ENCODE results near the gene PAFAH2. TPM values are rescaled to one million over a fixed set of nuclear protein-coding genes. Genes with fewer than 3 reads are reported as not detected.

The PAFAH2 gene
- total RNA-seq, 4 donors from 2014 or later = 15.7 to 57.8 (median 48.4) TPM

DNA sequence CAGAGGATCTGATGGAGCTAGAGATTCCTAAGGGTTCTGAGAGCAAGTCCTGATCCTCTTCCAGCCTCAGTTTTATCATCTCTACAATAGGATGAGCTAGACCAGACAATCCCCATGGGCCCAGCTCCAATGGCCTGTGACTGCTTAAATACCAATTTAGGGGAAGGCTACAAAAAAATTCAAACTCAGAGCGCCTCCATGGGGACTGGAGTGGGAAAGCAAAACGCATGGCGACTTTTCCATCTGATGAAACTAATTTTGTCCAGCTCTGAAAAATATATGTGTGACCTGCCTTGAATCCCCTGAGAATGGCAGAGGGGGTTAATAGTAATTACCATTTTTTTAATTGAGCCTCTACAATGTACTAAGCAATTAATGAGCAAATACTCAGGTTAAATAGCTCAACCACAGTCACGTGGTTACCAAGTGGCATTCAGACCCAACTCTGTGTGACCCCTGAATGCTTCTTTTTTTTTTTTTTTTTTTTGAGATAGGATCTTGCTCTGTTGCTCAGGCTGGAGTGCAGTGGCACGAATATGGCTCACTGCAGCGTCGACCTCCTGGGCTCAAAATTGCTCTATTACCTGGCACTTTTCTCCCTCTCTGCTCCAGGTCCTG is 32.1 kb upstream of the PAFAH2 start:
- no peak for DNase-seq
- H3K27me3 ChIP-seq = no peaks in the 10 kb centered on the region
- no peak overlapping the region for H3K27ac ChIP-seq
- H3K36me3 ChIP-seq = no peaks in the 10 kb centered on the region
- TF ChIP-seq, protein P1, sequence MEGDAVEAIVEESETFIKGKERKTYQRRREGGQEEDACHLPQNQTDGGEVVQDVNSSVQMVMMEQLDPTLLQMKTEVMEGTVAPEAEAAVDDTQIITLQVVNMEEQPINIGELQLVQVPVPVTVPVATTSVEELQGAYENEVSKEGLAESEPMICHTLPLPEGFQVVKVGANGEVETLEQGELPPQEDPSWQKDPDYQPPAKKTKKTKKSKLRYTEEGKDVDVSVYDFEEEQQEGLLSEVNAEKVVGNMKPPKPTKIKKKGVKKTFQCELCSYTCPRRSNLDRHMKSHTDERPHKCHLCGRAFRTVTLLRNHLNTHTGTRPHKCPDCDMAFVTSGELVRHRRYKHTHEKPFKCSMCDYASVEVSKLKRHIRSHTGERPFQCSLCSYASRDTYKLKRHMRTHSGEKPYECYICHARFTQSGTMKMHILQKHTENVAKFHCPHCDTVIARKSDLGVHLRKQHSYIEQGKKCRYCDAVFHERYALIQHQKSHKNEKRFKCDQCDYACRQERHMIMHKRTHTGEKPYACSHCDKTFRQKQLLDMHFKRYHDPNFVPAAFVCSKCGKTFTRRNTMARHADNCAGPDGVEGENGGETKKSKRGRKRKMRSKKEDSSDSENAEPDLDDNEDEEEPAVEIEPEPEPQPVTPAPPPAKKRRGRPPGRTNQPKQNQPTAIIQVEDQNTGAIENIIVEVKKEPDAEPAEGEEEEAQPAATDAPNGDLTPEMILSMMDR (IDR thresholded peaks at IDR 0.05) = no peak
- no peak for TF ChIP-seq POLR2A (IDR thresholded peaks at IDR 0.05)
- no peaks in the 10 kb centered on the region for H3K9me3 ChIP-seq
- no peak overlapping the region for H3K4me3 ChIP-seq
- H3K4me1 ChIP-seq = peaks cover 0 to 5% (median 2%) of the 10 kb centered on the region in 4 donors

DNA sequence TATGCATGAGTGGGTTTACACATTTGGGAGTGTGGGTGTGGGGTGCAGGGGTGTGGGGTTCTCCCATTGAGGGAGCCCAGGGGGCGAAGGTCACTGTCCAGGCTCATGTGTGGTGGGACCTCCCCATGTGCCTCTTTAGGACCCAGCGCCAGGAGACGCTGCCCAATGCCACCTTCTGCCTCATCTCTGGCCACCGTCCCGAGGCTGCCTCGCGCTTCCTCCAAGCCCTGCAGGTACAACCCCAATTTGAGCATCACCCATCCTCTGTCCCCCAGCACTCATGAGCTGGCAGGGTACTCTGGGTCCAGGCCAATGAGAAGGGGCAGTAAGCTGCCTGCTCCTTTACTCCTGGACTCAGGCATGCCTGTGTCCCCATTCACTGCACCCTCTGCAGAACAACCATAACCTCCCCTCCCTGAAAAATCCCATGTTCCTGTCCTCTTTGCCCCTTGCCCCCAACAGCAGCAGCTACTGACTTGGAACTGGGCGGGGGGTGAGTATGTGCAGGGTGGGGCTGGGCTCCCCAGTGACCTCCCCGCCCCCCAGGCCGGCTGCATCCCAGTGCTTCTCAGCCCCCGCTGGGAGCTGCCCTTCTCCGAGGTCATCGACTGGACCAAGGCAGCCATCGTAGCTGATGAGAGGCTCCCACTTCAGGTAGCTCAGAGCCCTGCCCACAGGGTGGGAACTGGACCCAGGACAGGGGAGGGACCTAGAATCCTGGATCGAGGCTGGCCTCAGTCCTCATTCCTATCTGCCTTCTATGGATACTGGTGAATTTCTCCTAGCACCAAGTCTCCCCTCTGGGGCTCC is 31.4 kb upstream of the PAFAH2 start:
- no peaks in the 10 kb centered on the region for H3K9me3 ChIP-seq
- no peak for DNase-seq
- H3K27me3 ChIP-seq = no peaks in the 10 kb centered on the region
- no peaks in the 10 kb centered on the region for H3K4me1 ChIP-seq
- no peak overlapping the region for H3K4me3 ChIP-seq
- no peaks in the 10 kb centered on the region for H3K36me3 ChIP-seq
- H3K27ac ChIP-seq = no peak overlapping the region
- no peak for TF ChIP-seq POLR2A (IDR thresholded peaks at IDR 0.05)
- TF ChIP-seq, protein P1 (IDR thresholded peaks at IDR 0.05) = no peak

DNA sequence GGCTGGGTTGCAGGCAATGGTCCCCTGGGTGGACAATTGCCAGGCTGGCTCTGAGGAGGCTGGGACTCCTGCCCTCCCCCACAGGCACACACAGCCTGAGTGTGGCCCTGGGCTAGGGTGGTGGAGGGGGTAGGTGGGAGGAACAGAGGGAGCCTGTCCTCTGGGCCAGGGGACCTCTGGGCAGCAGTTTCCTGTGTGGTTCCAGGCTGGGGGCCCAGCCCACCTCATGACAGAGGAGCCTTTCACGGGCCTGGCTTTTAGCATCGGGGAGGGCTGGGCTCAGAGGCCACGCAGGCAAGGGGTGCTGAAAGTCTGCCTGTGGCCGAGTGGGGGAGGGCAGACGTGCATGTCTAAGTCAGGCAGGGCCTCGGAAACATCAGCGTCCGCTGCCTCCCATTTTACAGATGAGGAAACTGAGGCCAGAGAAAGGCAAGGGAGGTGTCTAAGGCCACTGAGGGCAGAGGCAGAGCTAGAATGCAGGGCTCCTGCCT is 30.7 kb upstream of the PAFAH2 start:
- Histone ChIP-seq H3K4me1 (no peaks in the 10 kb centered on the region), H3K27ac (no peak overlapping the region), H3K27me3 (no peaks in the 10 kb centered on the region), H3K36me3 (no peaks in the 10 kb centered on the region), H3K9me3 (no peaks in the 10 kb centered on the region), H3K4me3 (no peak overlapping the region)
- TF ChIP-seq, protein P1 (IDR thresholded peaks at IDR 0.05) = no peak
- TF ChIP-seq POLR2A (IDR thresholded peaks at IDR 0.05) = no peak
- no peak for DNase-seq

DNA sequence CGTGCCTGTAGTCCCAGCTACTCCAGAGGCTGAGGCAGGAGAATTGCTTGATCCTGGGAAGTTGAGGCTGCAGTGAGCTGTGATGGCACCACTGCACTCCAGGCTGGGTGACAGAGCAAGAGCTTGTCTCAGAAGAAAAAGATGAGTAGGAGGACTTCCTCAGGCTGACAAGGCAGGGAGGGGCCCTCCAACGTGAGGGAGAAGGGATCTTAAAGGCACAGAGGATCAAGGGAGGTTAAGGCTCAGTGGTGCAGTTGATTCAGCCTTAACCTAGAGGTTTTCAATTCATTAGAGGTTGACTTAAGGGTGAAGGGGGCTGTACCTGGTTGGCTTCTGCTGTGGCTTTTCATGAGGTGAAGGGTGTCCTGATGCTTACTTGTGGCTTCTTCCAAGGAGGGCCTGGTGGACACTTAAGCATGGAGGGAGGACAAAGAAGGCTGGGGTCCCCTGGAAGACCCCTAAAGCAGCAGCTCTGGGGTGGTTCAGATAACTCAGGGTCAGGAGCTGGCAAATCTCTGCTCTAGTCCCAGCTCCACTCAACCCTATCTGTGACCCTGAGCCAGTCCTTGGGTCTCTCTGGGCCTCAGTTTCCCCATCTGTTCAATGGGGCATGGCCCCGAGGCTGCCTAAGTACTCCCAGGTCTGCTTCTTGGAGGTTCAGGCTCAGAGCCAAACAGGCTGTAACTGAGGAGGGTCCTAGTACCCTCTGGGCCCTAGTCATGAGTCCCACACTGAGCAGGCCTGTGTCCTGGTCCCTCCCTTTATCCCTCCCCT is 30.0 kb upstream of the PAFAH2 start:
- Histone ChIP-seq H3K4me1 (no peaks in the 10 kb centered on the region), H3K27me3 (no peaks in the 10 kb centered on the region), H3K4me3 (no peak overlapping the region), H3K9me3 (no peaks in the 10 kb centered on the region), H3K36me3 (no peaks in the 10 kb centered on the region), H3K27ac (no peak overlapping the region)
- no peak for DNase-seq
- TF ChIP-seq POLR2A (IDR thresholded peaks at IDR 0.05) = no peak
- TF ChIP-seq, protein P1 (IDR thresholded peaks at IDR 0.05) = no peak

DNA sequence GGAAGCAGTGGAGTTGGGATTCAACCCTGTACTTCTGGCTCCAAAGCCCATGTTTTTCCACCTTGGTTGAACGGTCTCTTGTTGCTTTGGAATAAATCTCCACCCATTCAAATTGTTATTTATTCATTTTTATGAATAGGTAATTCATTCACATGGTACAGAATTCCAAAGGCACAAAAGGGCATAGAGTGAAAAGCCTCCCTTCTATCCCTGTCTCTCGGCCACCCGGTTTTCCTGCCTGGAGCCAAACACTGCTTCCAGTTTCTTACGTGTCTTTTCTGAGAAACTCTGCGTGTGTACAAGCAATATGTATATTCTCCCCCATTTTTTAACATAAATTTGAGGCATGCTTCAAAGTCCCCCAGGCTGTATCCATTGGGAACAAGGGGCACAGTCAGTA is 27.7 kb upstream of the PAFAH2 start:
- Histone ChIP-seq H3K4me3 (no peak overlapping the region), H3K9me3 (no peaks in the 10 kb centered on the region), H3K27ac (no peak overlapping the region), H3K27me3 (no peaks in the 10 kb centered on the region), H3K36me3 (no peaks in the 10 kb centered on the region), H3K4me1 (no peaks in the 10 kb centered on the region)
- DNase-seq = no peak
- no peak for TF ChIP-seq POLR2A (IDR thresholded peaks at IDR 0.05)
- TF ChIP-seq, protein P1 (IDR thresholded peaks at IDR 0.05) = no peak

Data from Peyer's patch (tissue), 4 donors.